ENCODE measurements around the gene BMPR1A.
"Not testable (repeated sequence)": the region's sequence is repeated elsewhere in the genome, so short reads cannot be mapped to it uniquely, and the experiment has no call there.

The BMPR1A gene

DNA sequence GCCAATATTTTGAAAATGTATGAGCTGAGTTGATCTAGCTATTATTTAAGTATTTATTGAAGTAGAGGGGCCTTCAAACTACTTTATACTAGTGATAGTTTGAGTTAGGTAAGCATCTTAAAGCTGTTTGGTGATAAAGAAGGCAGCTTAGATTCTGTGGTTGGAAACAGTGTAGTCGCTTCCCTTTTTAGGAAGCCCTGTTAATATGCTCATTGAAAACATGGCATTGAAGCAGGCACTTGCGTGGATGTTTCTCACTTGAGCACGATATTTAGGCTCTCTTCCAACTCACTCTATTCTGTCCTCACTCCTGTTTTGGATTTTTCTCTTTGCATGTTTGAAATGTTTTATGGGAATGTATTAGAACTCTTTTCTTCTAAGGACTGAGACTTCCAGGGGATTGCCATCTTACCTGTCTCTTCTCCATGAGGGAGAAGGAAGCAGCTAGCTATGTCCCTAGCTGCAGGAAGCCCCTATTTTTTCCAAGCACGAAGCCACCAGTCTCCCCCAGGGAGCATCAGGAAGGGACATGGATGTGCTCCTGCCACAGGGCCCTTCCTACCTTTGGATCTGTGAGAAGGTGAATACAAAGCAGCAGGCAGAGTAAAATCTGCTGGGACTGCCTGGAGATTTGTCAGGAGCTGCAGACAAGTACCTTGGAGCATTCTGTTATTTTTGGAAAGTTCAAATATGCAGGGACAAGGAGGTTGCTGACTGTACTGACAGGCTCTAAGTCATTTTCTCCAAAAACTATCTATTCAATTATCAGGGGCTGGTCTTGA is 22.0 kb upstream of the BMPR1A start:
- in situ Hi-C loops (cut with MboI; ENCODE audit: low pct_unique_long_range_greater_than_20kb, low sequenced_read_pairs, unreplicated experiment) = no loop called here
- DNase-seq (ENCODE audit: low spot score) = no peak
- TF ChIP-seq CTCF (IDR thresholded peaks at IDR 0.05; ENCODE audit: extremely low read depth, insufficient read depth, missing control alignments) = no peak

DNA sequence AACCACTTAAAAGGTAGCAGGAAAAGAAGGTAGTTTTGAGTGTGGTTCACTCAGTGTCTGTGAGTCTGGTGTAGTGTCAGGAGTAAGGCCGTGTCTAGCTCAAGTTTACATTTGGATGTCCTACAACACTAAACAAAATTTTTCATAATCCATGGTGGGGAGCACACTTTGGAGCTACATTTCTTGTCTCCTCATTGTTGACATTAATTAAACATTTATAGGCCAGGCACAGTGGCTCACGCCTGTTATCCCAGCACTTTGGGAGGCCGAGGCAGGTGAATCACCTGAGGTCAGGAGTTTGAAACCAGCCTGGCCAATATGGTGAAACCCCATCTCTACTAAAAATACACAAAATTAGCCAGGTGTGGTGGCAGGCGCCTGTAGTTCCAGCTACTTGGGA is 21.1 kb upstream of the BMPR1A start:
- in situ Hi-C loops (cut with MboI; ENCODE audit: low pct_unique_long_range_greater_than_20kb, low sequenced_read_pairs, unreplicated experiment); DNase-seq (ENCODE audit: low spot score): not testable (repeated sequence)

- in situ Hi-C loops (cut with MboI; ENCODE audit: low pct_unique_long_range_greater_than_20kb, low sequenced_read_pairs, unreplicated experiment) = no loop called here
- no peak for DNase-seq (ENCODE audit: low spot score)
- TF ChIP-seq CTCF (IDR thresholded peaks at IDR 0.05; ENCODE audit: extremely low read depth, insufficient read depth, missing control alignments) = no peak
Observed at GRCh38 chr10:86742230-86742629, 14.2 kb upstream of the BMPR1A start.

DNA sequence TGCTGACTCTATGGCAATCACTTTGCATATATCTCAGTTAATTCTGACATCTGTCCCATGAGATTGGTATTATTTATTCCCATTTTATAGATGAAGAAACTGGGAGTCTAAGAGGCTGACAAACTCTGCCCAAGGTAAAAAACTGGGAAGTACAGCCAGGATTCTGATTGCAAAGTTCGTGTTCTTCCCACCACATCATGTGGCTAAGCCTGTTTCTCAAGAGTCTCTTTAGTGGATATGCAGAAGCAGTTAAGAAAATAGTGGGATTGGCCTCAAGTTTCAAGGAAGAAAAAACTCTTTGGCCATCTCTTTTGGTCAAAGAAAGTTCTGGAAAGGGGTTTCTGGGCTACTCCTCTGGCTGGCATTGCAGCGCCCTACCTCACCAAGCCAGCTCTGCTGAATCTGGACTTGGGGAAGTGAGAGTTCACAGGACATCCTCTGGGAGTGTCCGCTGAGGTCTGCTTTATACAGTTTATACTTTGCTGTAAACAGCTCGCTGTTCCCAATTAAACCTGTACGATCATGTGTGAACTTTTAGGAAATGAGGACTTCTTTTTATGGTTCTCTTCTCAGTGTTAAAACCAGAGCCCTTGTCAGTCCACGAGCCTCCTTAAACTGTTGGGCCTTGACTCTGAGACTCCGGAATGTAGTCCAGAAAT is 12.2 kb upstream of the BMPR1A start:
- in situ Hi-C loops (cut with MboI; ENCODE audit: low pct_unique_long_range_greater_than_20kb, low sequenced_read_pairs, unreplicated experiment) = no loop called here
- DNase-seq (ENCODE audit: low spot score) = no peak
- TF ChIP-seq CTCF (IDR thresholded peaks at IDR 0.05; ENCODE audit: extremely low read depth, insufficient read depth, missing control alignments) = no peak

- DNase-seq (ENCODE audit: low spot score) = no peak
- TF ChIP-seq CTCF (IDR thresholded peaks at IDR 0.05; ENCODE audit: extremely low read depth, insufficient read depth, missing control alignments) = no peak
Observed at GRCh38 chr10:86747796-86748581, 8.4 kb upstream of the BMPR1A start.

GRCh38 chr10:86749854-86750253 is 6.6 kb upstream of the BMPR1A start:
- in situ Hi-C loops (cut with MboI; ENCODE audit: low pct_unique_long_range_greater_than_20kb, low sequenced_read_pairs, unreplicated experiment) = no loop called here
- no peak for DNase-seq (ENCODE audit: low spot score)
- no peak for TF ChIP-seq CTCF (IDR thresholded peaks at IDR 0.05; ENCODE audit: extremely low read depth, insufficient read depth, missing control alignments)

More at GRCh38 chr10:86747796-86748581, 8.4 kb upstream of the BMPR1A start:
- in situ Hi-C loops (cut with MboI; ENCODE audit: low pct_unique_long_range_greater_than_20kb, low sequenced_read_pairs, unreplicated experiment) = no loop called here

Data from GM13977 (cell line).